ENCODE measurements around the gene TLE2. TPM values are rescaled to one million over a fixed set of nuclear protein-coding genes. Genes with fewer than 3 reads are reported as not detected.
"Not testable (repeated sequence)": the region's sequence is repeated elsewhere in the genome, so short reads cannot be mapped to it uniquely, and the experiment has no call there.

The TLE2 gene
- total and polyA plus RNA-seq, 2 donors (not counting 3 experiments of a cell fraction or from before 2014, with no cell fraction given), result 32.0 to 38.8 TPM

DNA sequence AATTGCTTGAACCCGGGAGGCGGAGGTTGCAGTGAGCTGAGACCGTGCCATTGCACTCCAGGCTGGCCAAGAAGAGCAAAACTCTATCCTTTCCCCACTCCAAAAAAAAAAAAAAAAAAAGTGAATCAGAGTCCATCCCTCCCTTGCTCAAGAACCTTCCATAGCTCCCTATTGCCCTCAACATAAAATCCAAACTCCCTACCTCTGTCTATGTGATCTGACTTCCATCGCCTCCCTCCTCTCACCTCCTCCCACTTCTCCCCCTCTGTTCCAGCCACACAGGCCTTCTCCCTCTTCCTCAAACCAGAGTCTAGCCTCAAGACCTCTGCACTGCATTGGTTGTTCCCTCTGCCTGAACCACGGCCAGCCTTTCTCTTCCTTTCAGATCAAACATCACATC, 10.0 kb upstream of the TLE2 start:
- dilution Hi-C loops (cut with MboI; ENCODE audit: extremely low pct_ligation_motif_present, low sequenced_read_pairs), result no loop called here
- Histone ChIP-seq H3K9me1 (replicated peaks; ENCODE audit: control insufficient read depth, extremely low read depth, insufficient read depth, low read length) (no peaks in the 10 kb centered on the region), H3K9ac (replicated peaks; ENCODE audit: extremely low read depth, insufficient read depth, low read length) (no peak overlapping the region), H3K36me3 (ENCODE audit: control insufficient read depth in 2 of 2, extremely low read depth in 1 of 2, insufficient read depth in 2 of 2, low read length in 2 of 2) (no peaks in the 10 kb centered on the region), H2AFZ (ENCODE audit: low read depth, low read length) (no peak overlapping the region), H4K20me1 (replicated peaks; ENCODE audit: control insufficient read depth, extremely low read depth, insufficient read depth, low read length) (no peaks in the 10 kb centered on the region), H3K9me3 (replicated peaks; ENCODE audit: control insufficient read depth, insufficient read depth, low read length) (no peaks in the 10 kb centered on the region), H3K27ac (ENCODE audit: insufficient read depth, low read depth, low read length) (no peak overlapping the region), H3K4me2 (ENCODE audit: insufficient read depth, low read length) (no peak overlapping the region), H3K4me3 (replicated peaks in 1 of 3; ENCODE audit: insufficient read depth in 1 of 3, low read depth in 1 of 3, low read length in 3 of 3) (no peak overlapping the region), H3K4me1 (ENCODE audit: control insufficient read depth, extremely low read depth, insufficient read depth, low read length) (peaks cover 12% of the 10 kb centered on the region), H3K27me3 (ENCODE audit: control insufficient read depth in 2 of 2, insufficient read depth in 2 of 2, low read length in 2 of 2) (no peaks in the 10 kb centered on the region), H3K79me2 (ENCODE audit: control insufficient read depth, insufficient read depth, low read length) (no peaks in the 10 kb centered on the region)
- no TSS peak for BruUV-seq (replicated peaks)
- no peak for FAIRE-seq
- no peak for TF ChIP-seq GATA2 (IDR thresholded peaks at IDR 0.05; ENCODE audit: insufficient read depth, insufficient read length, low read depth, low read length)
- TF ChIP-seq JUN (IDR thresholded peaks at IDR 0.05; ENCODE audit: borderline replicate concordance, insufficient read depth, insufficient read length, low read depth), result no peak
- TF ChIP-seq MYC (IDR thresholded peaks at IDR 0.05; ENCODE audit: low read depth, low read length), result no peak
- no peak for TF ChIP-seq EZH2 (IDR thresholded peaks at IDR 0.05; ENCODE audit: borderline replicate concordance, low read depth, low read length, severe bottlenecking)
- TF ChIP-seq, protein P1, sequence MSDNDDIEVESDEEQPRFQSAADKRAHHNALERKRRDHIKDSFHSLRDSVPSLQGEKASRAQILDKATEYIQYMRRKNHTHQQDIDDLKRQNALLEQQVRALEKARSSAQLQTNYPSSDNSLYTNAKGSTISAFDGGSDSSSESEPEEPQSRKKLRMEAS (IDR thresholded peaks at IDR 0.05; ENCODE audit: insufficient read depth, insufficient read length), result no peak
- POLR2A ChIA-PET, result no interaction called here
- no peak for DNase-seq (ENCODE audit: low read depth, low spot score)
- CTCF ChIA-PET, result interaction anchor here (0.7 to 0.8 kb wide), 2 partner anchors 77 to 88 kb away, joined by 3 read pairs; no protein-coding TSS in a partner anchor
- intact Hi-C loops (cut with micrococcal nuclease), result loop anchor here (5.0 kb wide), 1 partner anchor 802 kb away; the partner anchor contains the start of genes PLEKHJ1 and SF3A2

DNA sequence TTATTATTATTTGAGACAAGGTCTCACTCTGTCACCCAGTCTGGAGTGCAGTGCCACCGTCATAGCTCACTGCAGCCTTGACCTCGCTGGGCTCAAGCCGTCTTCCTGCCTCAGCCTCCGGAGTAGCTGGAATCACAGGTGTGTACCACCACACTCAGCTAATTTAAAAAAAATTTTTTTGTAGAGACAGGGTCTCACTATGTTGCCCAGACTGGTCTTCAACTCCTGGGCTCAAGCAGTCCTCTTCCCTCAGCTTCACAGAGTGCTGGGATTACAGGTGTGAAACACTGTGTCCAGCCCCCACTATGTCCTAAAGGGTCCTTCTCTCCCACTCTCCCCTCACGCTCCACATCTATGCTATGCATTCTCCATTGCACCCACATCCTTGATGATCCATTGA, 9.1 kb upstream of the TLE2 start:
- Histone ChIP-seq H3K27me3 (ENCODE audit: control insufficient read depth in 2 of 2, insufficient read depth in 2 of 2, low read length in 2 of 2) (no peaks in the 10 kb centered on the region), H3K27ac (ENCODE audit: insufficient read depth, low read depth, low read length) (no peak overlapping the region), H3K9me1 (replicated peaks; ENCODE audit: control insufficient read depth, extremely low read depth, insufficient read depth, low read length) (no peaks in the 10 kb centered on the region), H4K20me1 (replicated peaks; ENCODE audit: control insufficient read depth, extremely low read depth, insufficient read depth, low read length) (no peaks in the 10 kb centered on the region), H3K4me1 (ENCODE audit: control insufficient read depth, extremely low read depth, insufficient read depth, low read length) (peaks cover 12% of the 10 kb centered on the region), H3K4me3 (replicated peaks in 1 of 3; ENCODE audit: insufficient read depth in 1 of 3, low read depth in 1 of 3, low read length in 3 of 3) (no peak overlapping the region), H2AFZ (ENCODE audit: low read depth, low read length) (no peak overlapping the region), H3K79me2 (ENCODE audit: control insufficient read depth, insufficient read depth, low read length) (no peaks in the 10 kb centered on the region), H3K36me3 (ENCODE audit: control insufficient read depth in 2 of 2, extremely low read depth in 1 of 2, insufficient read depth in 2 of 2, low read length in 2 of 2) (no peaks in the 10 kb centered on the region), H3K9me3 (replicated peaks; ENCODE audit: control insufficient read depth, insufficient read depth, low read length) (no peaks in the 10 kb centered on the region), H3K9ac (replicated peaks; ENCODE audit: extremely low read depth, insufficient read depth, low read length) (no peak overlapping the region), H3K4me2 (ENCODE audit: insufficient read depth, low read length) (no peak overlapping the region)
- FAIRE-seq (no peak), DNase-seq (ENCODE audit: low read depth, low spot score) (no peak)
- intact Hi-C loops (cut with micrococcal nuclease), result loop anchor here (5.0 kb wide), 1 partner anchor 801 kb away; the partner anchor contains the start of genes PLEKHJ1 and SF3A2
- dilution Hi-C loops (cut with MboI; ENCODE audit: extremely low pct_ligation_motif_present, low sequenced_read_pairs), result no loop called here
- no TSS peak for BruUV-seq (replicated peaks)
- ChIA-PET POLR2A (no interaction called here), CTCF (interaction anchor here (1.0 to 1.2 kb wide), 4 partner anchors 8 to 88 kb away, joined by 3 read pairs; partner anchors contain the start of gene TLE2)
- TF ChIP-seq FOS (IDR thresholded peaks at IDR 0.05; ENCODE audit: borderline replicate concordance, insufficient read depth, low read length) (no peak), EZH2 (IDR thresholded peaks at IDR 0.05; ENCODE audit: borderline replicate concordance, low read depth, low read length, severe bottlenecking) (no peak)

DNA sequence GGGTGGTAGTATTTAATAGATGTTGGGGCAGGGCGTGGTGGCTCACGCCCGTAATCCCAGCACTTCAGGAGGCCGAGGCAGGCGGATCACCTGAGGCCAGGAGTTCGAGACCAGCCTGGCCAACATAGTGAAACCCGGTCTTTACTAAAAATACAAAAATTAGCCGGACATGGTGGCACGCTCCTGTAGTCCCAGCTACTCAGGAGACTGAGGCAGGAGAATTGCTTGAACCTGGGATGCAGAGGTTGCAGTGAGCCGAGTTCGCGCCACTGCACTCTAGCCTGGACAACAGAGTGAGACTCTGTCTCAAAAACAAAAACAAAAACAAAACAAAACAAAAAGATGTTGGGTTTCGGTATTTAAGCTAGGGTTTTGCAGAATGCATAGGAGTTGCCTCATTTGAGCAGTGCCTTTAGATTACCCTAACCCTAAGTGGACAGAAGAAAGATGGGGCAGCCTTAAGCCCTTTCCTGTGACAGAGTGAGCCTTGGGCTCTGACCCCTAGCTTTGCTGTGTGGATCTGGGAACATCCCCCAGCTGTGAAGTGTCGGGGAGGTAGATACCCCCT, 8.0 kb upstream of the TLE2 start:
- H3K9me3 ChIP-seq (replicated peaks; ENCODE audit: control insufficient read depth, insufficient read depth, low read length); H3K79me2 ChIP-seq (ENCODE audit: control insufficient read depth, insufficient read depth, low read length); H4K20me1 ChIP-seq (replicated peaks; ENCODE audit: control insufficient read depth, extremely low read depth, insufficient read depth, low read length); H3K4me3 ChIP-seq (replicated peaks in 1 of 3; ENCODE audit: insufficient read depth in 1 of 3, low read depth in 1 of 3, low read length in 3 of 3); DNase-seq (ENCODE audit: low read depth, low spot score); H3K4me2 ChIP-seq (ENCODE audit: insufficient read depth, low read length); BruUV-seq (replicated peaks); FAIRE-seq; H3K27me3 ChIP-seq (ENCODE audit: control insufficient read depth in 2 of 2, insufficient read depth in 2 of 2, low read length in 2 of 2); H3K9me1 ChIP-seq (replicated peaks; ENCODE audit: control insufficient read depth, extremely low read depth, insufficient read depth, low read length); H3K36me3 ChIP-seq (ENCODE audit: control insufficient read depth in 2 of 2, extremely low read depth in 1 of 2, insufficient read depth in 2 of 2, low read length in 2 of 2); H2AFZ ChIP-seq (ENCODE audit: low read depth, low read length); H3K9ac ChIP-seq (replicated peaks; ENCODE audit: extremely low read depth, insufficient read depth, low read length); H3K27ac ChIP-seq (ENCODE audit: insufficient read depth, low read depth, low read length); dilution Hi-C loops (cut with MboI; ENCODE audit: extremely low pct_ligation_motif_present, low sequenced_read_pairs): not testable (repeated sequence)
- POLR2A ChIA-PET, result interaction anchor here (1.1 to 2.3 kb wide), 2 partner anchors 17 to 87 kb away, joined by 3 to 16 read pairs; no protein-coding TSS in a partner anchor
- CTCF ChIA-PET, result interaction anchor here (0.6 to 3.0 kb wide), 18 partner anchors 8 to 150 kb away, joined by 3 to 32 read pairs (median 6); partner anchors contain the start of genes TLE2, TLE5 and TLE6
- intact Hi-C loops (cut with micrococcal nuclease), result loop anchor here (1.0 to 5.0 kb wide), 4 partner anchors 24 to 800 kb away; partner anchors contain the start of genes PLEKHJ1 and SF3A2
- H3K4me1 ChIP-seq (ENCODE audit: control insufficient read depth, extremely low read depth, insufficient read depth, low read length), result peaks cover 12% of the 10 kb centered on the region

Data from endothelial cell of umbilical vein (primary cell).